Activated CD4-positive, alpha-beta T cell treated with anti-CD3 and anti-CD28 coated beads for 36 hours (primary cell): ENCODE results near the gene SSUH2. TPM values are rescaled to one million over a fixed set of nuclear protein-coding genes. Genes with fewer than 3 reads are reported as not detected.

ENCODE experiments used
- ATAC-seq: fragments of 200-7000 bp; cut with Tn5 transposase; one replicate; pipeline ENCODE4 v1.10.0; 2021; ENCODE audit warnings: mild to moderate bottlenecking, moderate library complexity
- CTCF ChIA-PET: fragments of 350-600 bp; sonication (Branson Sonifier 250); formaldehyde crosslinking; loops from one replicate; lab custom pipeline; 2021; ENCODE audit warnings: antibody characterized with exemption; lab: Charles Lee
- POLR2A ChIA-PET: fragments of 350-600 bp; sonication (Branson Sonifier 250); formaldehyde crosslinking; loops from one replicate; lab custom pipeline; 2021; ENCODE audit warnings: antibody characterized with exemption, inconsistent platforms; lab: Charles Lee
- DNase-seq: peaks from one replicate; pipeline ENCODE4 v3.0.0-alpha.2; 2020
- H3K27ac Mint-ChIP-seq: one replicate; pipeline ENCODE4 v1.8.0; 2021; ENCODE audit warnings: mixed read lengths
- H3K27me3 Mint-ChIP-seq: one replicate; pipeline ENCODE4 v1.8.0; 2021; ENCODE audit warnings: mixed read lengths
- H3K36me3 Mint-ChIP-seq: one replicate; pipeline ENCODE4 v1.8.0; 2021; ENCODE audit warnings: low read depth, mixed read lengths
- H3K4me1 Mint-ChIP-seq: one replicate; pipeline ENCODE4 v1.8.0; 2021; ENCODE audit warnings: mixed read lengths
- H3K4me3 Mint-ChIP-seq: one replicate; pipeline ENCODE4 v1.8.0; 2021; ENCODE audit warnings: mild to moderate bottlenecking, moderate library complexity, mixed read lengths
- H3K9me3 Mint-ChIP-seq: one replicate; pipeline ENCODE4 v1.8.0; 2021; ENCODE audit warnings: low read depth, mixed read lengths
- intact Hi-C, 2 experiments: fragments of 100-400 bp; cut with DNase I in 1 of 2; cut with micrococcal nuclease in 1 of 2; formaldehyde crosslinking; loops; one replicate each; pipeline versions ENCODE4 v1.14.2 to v1.15.1; 2022 to 2024; cut with DNase I, micrococcal nuclease
- total RNA-seq, 2 experiments: library from RNA; stranded (reverse); gene quantifications; one replicate each; pipeline ENCODE4 v1.2.3, GENCODE V29; 2021

Gene SSUH2
- total RNA-seq, 2 experiments from 2014 or later = 0.09 to 0.11 TPM

DNA sequence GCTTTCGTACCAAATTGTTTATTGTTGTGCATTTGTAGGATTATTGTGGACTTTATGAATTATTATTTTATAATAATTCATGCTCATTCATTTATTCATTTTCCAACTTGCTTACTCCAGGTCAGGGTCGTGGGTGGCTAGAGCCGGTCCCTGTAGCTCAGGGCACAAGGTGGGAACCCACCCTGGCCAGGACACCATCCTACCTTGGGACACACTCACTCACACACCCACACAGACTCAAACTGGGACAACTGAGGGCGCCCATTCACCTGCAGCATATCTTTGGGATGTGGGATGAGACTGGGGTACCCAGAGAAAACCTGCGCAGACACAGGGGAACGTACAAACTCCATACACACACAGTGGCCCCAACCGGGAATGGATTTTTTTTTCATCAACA, 40.6 kb downstream of the SSUH2 start:
- intact Hi-C loops = no loop called here
- no peak overlapping the region for H3K27ac Mint-ChIP-seq
- CTCF ChIA-PET = no interaction called here
- H3K36me3 Mint-ChIP-seq = no peaks in the 10 kb centered on the region
- no peaks in the 10 kb centered on the region for H3K9me3 Mint-ChIP-seq
- POLR2A ChIA-PET = no interaction called here
- H3K4me1 Mint-ChIP-seq = no peaks in the 10 kb centered on the region
- ATAC-seq (no peak), DNase-seq (no peak)
- H3K4me3 Mint-ChIP-seq = no peak overlapping the region
- peaks cover 3% of the 10 kb centered on the region for H3K27me3 Mint-ChIP-seq

DNA sequence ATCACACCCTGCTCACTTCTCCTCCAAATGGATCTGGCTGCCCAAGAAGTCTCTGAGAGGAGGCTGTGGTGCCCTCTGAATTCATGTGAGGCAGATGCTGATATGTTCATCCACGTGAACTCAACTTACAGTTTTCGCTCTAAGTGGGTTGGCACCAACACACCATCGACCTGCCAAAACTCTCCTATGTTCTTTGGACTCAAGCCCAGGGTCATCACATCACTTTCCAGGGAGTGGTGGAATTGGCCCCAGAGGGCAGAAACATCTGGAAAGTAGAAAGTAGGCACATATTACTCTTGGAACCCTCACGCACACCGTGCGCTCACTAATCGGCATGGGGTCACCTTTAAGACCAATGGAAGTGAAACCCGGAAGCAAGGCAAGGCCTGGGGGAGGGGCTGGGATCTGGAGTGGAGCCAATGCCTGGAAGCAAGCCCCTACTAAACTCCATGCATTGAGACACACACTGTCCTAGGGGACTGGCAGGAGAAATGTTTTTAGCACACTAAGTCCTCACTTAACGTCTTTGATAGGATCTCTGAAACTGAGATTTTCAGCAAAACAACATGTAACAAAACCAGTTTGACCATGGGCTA, 41.4 kb downstream of the SSUH2 start:
- ChIA-PET POLR2A (no interaction called here), CTCF (no interaction called here)
- H3K4me1 Mint-ChIP-seq = no peaks in the 10 kb centered on the region
- no peak overlapping the region for H3K27ac Mint-ChIP-seq
- no peak for DNase-seq
- intact Hi-C loops = no loop called here
- peaks cover 3% of the 10 kb centered on the region for H3K27me3 Mint-ChIP-seq
- ATAC-seq = no peak
- no peaks in the 10 kb centered on the region for H3K9me3 Mint-ChIP-seq
- H3K36me3 Mint-ChIP-seq = no peaks in the 10 kb centered on the region
- H3K4me3 Mint-ChIP-seq = no peak overlapping the region

DNA sequence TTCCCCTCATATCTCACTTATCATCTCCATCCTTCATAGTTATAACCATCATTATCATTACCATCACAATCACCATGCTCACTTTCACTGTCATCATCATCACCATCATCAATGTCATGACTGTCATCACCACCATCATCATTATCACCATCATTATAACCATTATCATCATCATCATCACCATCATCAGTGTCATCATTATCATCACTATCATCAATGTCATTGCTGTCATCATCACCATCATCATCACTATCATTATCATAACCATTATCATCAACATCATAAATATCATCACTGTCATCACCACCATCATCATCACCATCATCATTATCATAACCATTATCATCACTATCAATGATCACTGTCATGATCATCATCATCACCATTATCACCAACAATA, 44.1 kb downstream of the SSUH2 start:
- DNase-seq = no peak
- H3K9me3 Mint-ChIP-seq = no peaks in the 10 kb centered on the region
- ATAC-seq = no peak
- ChIA-PET CTCF (no interaction called here), POLR2A (no interaction called here)
- H3K4me1 Mint-ChIP-seq = no peaks in the 10 kb centered on the region
- no peaks in the 10 kb centered on the region for H3K27me3 Mint-ChIP-seq
- no peak overlapping the region for H3K27ac Mint-ChIP-seq
- no peaks in the 10 kb centered on the region for H3K36me3 Mint-ChIP-seq
- intact Hi-C loops = no loop called here
- no peak overlapping the region for H3K4me3 Mint-ChIP-seq

DNA sequence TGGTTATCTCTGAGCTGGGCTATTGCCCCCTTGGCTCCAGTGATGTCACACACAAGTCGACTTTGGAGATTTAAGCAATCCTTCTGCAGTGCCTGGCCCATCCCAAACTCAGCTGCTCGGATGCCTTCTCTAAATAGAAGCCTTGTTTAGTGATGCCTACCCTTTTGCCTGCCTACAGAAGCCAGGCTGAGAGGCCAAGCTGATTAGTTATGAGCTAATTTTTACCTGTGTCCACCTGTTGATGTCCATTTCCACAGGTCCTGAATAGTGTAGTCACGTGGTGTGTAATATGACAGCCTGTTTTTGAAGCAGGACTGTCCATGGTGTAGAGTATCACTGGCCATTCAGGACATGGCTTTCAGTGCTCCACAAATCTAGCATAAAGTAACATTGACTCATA, 45.5 kb downstream of the SSUH2 start:
- H3K9me3 Mint-ChIP-seq = no peaks in the 10 kb centered on the region
- intact Hi-C loops = no loop called here
- ATAC-seq (no peak), DNase-seq (no peak)
- H3K36me3 Mint-ChIP-seq = no peaks in the 10 kb centered on the region
- H3K27ac Mint-ChIP-seq = no peak overlapping the region
- H3K4me1 Mint-ChIP-seq = no peaks in the 10 kb centered on the region
- ChIA-PET CTCF (no interaction called here), POLR2A (no interaction called here)
- H3K4me3 Mint-ChIP-seq = no peak overlapping the region
- H3K27me3 Mint-ChIP-seq = no peaks in the 10 kb centered on the region

DNA sequence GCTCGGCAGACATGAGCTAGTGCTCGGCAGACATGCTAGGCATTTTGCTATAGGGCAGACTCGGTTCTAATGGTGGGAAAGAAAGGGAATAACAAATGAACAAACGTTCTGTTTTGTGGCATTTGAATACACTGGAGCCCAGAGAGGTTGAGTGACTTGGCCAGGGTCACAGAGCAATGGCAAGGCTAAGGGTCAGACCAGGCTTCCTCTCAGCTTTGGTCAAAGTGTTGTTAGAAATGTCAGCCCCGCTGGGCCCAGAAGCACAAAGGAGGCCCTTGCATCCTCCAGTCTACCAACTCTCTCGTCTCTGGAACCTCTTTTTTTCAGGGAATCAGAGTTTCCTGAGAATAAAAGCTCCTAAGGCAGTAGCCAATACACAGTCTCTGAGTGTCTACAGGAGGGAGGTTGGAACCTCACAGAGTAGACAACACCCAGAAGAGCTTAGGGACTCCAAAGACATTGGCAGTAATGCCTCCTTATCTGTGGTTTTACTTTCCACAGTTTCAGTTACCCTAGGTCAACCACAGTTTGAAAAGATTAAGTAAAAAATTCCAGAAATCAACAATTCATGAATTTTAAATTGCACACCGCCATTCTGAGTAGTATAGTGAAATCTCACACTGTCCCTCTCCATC, 47.3 kb downstream of the SSUH2 start:
- Mint-ChIP-seq H3K4me3 (no peak overlapping the region), H3K27ac (no peak overlapping the region), H3K9me3 (no peaks in the 10 kb centered on the region), H3K4me1 (no peaks in the 10 kb centered on the region), H3K27me3 (no peaks in the 10 kb centered on the region), H3K36me3 (no peaks in the 10 kb centered on the region)
- ATAC-seq (no peak), DNase-seq (no peak)
- CTCF ChIA-PET = no interaction called here
- POLR2A ChIA-PET = no interaction called here
- intact Hi-C loops = no loop called here

DNA sequence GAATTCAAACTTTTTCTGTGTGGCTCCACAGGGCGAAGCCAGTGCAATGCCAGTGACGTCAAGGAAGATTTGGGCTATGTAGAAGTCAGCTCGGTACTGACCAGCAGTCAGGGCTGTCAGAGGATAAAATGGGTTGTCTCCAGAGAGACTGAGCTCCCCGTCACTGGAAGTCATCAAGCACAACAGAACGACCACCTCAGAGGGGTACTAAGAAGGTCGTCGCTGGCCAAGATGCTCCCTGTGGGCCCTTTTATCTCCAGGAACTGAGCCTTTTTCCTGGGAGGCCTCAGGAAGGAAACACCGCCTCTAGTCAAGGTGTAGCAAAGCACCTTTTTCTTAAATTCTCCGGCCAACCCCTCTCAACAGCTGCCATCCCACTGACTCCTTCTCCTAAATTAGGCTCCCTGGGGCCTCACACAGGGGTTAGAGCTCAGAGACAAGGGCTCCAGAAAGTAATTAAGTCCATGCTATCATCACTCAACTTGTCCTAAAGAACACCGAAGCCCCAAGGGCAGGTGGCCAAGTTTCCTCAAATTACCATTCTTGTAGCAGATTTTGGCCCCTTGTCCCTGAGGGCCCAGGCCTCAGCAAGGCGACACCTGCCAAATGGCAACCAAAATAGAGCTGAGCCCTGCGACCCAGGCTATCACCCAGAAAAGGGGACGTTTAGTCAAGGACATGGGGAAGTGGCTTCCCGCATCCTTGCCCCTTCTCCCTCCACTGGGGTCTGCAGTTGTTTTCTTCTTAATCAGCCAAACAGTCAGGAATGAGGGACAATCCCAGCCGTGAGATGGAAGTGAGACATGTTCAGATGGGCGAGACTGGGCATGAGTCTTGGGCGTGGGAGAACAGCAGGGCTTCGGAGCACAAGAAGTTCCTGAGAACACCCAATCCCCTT, 48.0 kb downstream of the SSUH2 start:
- no peak overlapping the region for H3K27ac Mint-ChIP-seq
- ATAC-seq = no peak

DNA sequence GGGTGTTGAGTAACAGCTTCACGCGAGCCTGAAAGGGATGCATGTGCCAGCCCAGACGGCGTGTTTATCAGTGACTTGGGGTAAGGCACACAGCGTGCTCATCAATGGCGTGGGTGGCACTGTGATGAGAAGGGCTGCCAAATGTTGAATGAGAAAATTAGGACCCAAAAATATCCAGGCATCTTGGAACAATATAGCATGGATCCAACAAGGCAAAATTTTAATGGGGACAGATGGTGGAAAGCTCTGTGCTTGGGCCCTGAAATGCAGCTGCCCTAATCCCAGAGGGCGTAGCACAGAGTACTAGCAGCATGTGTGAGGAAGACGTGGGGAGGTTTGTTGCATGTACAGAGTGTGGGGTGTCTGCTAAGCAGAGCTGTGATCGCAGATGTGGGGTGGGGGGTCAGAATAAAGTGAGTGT, 48.9 kb downstream of the SSUH2 start:
- no peak for DNase-seq
- ChIA-PET CTCF (no interaction called here), POLR2A (no interaction called here)
- Mint-ChIP-seq H3K27ac (no peak overlapping the region), H3K4me1 (no peaks in the 10 kb centered on the region), H3K4me3 (no peak overlapping the region), H3K9me3 (no peaks in the 10 kb centered on the region), H3K27me3 (no peaks in the 10 kb centered on the region), H3K36me3 (no peaks in the 10 kb centered on the region)
- intact Hi-C loops = no loop called here
- no peak for ATAC-seq

More for the DNA sequence above, 48.0 kb downstream of the SSUH2 start:
- CTCF ChIA-PET = interaction anchor here (0.8 kb wide), 1 partner anchor 91 kb away, joined by 3 read pairs; no protein-coding TSS in a partner anchor
- Mint-ChIP-seq H3K27me3 (no peaks in the 10 kb centered on the region), H3K36me3 (no peaks in the 10 kb centered on the region), H3K4me3 (no peak overlapping the region), H3K4me1 (no peaks in the 10 kb centered on the region), H3K9me3 (no peaks in the 10 kb centered on the region)
- POLR2A ChIA-PET = no interaction called here
- DNase-seq = no peak
- intact Hi-C loops = no loop called here

DNA sequence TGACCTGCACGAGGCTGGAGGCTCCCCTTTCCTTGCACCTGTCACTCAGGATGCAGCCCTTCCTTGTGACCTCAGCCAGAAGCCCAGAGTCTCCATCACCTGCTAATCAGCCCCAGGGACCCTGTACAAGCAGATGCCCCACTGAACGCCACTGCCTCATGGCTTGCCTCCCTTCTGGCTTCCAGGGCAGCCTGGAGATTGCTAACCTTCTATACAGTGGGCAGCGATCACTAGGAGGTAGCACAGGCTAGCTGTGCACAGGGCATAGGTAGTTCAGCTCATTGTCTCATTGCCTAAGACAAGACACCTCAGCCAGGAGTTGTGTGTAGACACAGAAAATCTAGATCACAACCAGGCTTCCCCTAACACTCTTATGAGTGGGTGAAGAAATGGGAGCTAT, 49.3 kb downstream of the SSUH2 start:
- ChIA-PET POLR2A (no interaction called here), CTCF (no interaction called here)
- no peak overlapping the region for H3K27ac Mint-ChIP-seq
- no peak overlapping the region for H3K4me3 Mint-ChIP-seq
- no peaks in the 10 kb centered on the region for H3K9me3 Mint-ChIP-seq
- DNase-seq (no peak), ATAC-seq (no peak)
- intact Hi-C loops = no loop called here
- H3K4me1 Mint-ChIP-seq = no peaks in the 10 kb centered on the region
- no peaks in the 10 kb centered on the region for H3K36me3 Mint-ChIP-seq
- H3K27me3 Mint-ChIP-seq = no peaks in the 10 kb centered on the region

DNA sequence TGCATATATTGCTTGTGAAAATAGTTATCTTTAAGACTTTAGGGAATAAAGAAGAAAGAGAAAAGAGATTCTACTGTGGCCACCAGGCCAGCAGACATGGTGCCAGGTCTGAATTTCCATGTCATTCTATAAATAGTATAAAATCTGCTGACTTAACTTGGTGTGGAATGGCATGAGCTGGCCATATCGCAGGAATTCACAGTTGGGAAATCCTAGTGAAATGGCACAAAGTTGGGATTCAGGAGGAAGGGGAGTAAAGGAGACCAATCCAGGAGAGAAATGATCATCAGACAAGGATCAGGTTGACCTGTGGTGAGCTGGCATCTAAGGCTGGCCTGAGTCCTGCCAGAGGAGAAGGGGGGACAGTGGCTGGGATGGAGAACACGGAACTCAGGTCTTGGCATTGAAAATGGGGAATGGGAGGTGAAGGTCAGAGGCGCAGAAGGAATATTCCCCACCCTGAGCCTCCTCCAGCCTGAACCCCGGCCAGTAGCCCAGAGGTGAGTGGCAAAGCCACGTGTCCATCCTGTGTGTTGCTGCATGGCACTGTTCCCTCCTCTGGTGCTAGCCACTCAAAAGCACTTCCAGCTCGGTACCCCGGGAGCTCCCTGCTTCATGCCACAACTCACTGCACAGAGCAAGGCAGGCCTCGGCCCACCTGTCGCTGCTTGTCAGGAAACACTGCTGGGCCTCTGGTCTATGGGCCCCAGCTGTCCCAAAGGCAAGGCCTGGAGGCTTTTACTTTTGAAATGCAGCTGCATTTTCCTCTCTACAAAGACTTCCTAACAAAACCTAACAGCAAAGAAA, 51.4 kb downstream of the SSUH2 start:
- no peak for ATAC-seq
- POLR2A ChIA-PET = interaction anchor here (0.9 kb wide), 1 partner anchor 101 kb away, joined by 3 read pairs; no protein-coding TSS in a partner anchor
- Mint-ChIP-seq H3K36me3 (no peaks in the 10 kb centered on the region), H3K4me3 (no peak overlapping the region), H3K9me3 (no peaks in the 10 kb centered on the region), H3K4me1 (no peaks in the 10 kb centered on the region), H3K27ac (no peak overlapping the region), H3K27me3 (no peaks in the 10 kb centered on the region)
- CTCF ChIA-PET = interaction anchor here (0.9 kb wide), 1 partner anchor 15 kb away, joined by 3 read pairs; no protein-coding TSS in a partner anchor
- no peak for DNase-seq
- intact Hi-C loops = no loop called here

DNA sequence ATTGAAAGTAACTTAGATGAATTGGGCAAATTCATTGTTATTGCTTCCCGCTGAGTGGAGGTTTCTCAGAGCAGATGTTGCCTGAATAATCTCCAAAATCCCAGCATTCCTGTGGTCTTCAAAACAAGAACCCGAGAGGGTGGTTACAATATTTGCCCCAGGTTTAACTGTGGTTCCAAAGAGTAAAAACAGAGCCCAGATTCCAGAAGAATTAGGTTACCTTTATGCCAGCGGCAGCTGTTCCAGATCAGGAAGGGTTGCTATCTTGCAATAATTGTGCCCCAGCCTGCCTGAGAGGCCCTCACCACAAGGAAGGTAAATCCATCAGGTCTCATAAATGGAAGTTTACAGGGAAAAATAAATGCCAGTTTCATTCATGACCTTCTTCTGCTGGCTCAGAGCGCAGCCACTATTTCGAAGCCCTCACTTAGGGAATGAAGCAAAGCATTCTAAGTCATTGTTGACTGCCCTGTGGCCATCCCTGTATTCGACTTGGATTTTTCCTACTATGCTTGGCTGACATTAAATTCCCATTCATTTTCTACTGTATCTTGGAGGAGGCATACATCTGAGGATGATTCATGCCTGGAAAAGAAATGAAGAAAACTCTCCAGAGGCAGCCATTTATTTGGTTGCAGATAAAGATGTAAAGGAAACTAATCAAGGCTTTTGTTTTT, 54.6 kb downstream of the SSUH2 start:
- no peak for DNase-seq
- Mint-ChIP-seq H3K4me3 (no peak overlapping the region), H3K9me3 (no peaks in the 10 kb centered on the region), H3K4me1 (no peaks in the 10 kb centered on the region), H3K27ac (no peak overlapping the region), H3K36me3 (no peaks in the 10 kb centered on the region), H3K27me3 (peaks cover 2% of the 10 kb centered on the region)
- CTCF ChIA-PET = no interaction called here
- intact Hi-C loops = no loop called here
- POLR2A ChIA-PET = no interaction called here
- ATAC-seq = no peak

DNA sequence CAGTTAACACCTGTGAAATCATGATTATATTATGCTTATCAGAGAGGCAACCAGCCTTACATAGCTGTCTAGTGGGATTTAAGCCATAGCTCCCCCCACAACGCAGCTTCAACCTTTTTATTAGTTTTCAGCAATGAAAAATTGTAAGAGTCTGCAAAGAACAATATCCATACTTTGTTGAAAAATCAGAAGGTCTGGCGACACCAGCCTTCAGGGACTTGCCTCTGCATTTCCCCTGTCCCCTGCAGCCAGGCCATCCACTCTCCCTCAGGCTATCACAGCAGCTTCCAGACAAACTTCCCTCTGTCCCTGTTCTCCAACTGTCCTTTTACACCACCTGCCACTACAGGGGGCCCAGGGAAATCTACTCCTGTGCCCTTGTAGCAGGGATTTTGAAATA, 59.9 kb downstream of the SSUH2 start:
- no peak overlapping the region for H3K27ac Mint-ChIP-seq
- DNase-seq (no peak), ATAC-seq (no peak)
- H3K9me3 Mint-ChIP-seq = no peaks in the 10 kb centered on the region
- POLR2A ChIA-PET = no interaction called here
- no peaks in the 10 kb centered on the region for H3K4me1 Mint-ChIP-seq
- H3K4me3 Mint-ChIP-seq = no peak overlapping the region
- CTCF ChIA-PET = no interaction called here
- peaks cover 2% of the 10 kb centered on the region for H3K27me3 Mint-ChIP-seq
- intact Hi-C loops = no loop called here
- no peaks in the 10 kb centered on the region for H3K36me3 Mint-ChIP-seq
